CD4-positive, alpha-beta T cell treated with Interferon gamma for 1 hour (primary cell): ENCODE data around the gene CLCN7.

Source experiments
- DNase-seq: peaks from one replicate; pipeline ENCODE4 v3.0.0-alpha.2; 2020

CLCN7 gene, protein sequence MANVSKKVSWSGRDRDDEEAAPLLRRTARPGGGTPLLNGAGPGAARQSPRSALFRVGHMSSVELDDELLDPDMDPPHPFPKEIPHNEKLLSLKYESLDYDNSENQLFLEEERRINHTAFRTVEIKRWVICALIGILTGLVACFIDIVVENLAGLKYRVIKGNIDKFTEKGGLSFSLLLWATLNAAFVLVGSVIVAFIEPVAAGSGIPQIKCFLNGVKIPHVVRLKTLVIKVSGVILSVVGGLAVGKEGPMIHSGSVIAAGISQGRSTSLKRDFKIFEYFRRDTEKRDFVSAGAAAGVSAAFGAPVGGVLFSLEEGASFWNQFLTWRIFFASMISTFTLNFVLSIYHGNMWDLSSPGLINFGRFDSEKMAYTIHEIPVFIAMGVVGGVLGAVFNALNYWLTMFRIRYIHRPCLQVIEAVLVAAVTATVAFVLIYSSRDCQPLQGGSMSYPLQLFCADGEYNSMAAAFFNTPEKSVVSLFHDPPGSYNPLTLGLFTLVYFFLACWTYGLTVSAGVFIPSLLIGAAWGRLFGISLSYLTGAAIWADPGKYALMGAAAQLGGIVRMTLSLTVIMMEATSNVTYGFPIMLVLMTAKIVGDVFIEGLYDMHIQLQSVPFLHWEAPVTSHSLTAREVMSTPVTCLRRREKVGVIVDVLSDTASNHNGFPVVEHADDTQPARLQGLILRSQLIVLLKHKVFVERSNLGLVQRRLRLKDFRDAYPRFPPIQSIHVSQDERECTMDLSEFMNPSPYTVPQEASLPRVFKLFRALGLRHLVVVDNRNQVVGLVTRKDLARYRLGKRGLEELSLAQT

DNA sequence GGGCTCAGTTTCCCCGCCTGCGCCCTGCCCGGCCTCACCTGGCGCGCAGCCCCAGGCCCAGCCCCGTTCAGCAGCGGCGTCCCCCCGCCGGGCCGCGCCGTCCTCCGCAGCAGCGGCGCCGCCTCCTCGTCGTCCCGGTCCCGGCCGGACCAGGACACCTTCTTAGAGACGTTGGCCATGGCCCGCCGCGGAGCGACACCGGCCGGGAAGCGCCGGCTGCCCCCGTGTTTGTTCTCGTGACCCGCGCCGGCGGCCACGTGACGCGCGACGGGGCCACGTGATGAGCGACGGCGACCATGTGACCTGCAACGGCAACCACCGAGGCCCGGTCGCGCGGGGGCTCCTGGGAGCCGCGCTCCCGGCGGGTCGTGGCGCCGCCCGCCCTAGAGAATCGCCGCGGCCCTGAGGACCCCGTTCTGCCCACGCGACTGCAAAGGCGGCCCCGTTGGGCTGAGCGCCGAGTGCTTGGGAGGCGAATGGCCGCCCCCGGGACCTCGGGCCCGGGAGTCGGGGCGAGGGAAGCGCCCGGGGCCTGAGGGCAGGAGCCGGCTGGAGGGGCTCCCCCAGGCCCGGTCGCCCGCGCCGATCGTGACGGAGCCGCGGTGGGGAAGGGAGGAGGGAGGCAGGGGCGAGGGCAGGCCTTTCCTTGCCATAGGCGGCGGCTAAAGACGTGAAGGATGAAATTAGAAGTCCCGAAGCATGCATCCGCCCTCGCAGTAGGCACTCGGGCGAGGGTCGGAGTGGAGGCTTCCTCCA, at the start of gene CLCN7:
Gene CLCN7, minus strand, starts transcription at position 233 of the 756 bp plus-strand sequence. Its CDS starts 54 bp downstream, at position 179.
- DNase-seq, result peak; percentile 83

DNA sequence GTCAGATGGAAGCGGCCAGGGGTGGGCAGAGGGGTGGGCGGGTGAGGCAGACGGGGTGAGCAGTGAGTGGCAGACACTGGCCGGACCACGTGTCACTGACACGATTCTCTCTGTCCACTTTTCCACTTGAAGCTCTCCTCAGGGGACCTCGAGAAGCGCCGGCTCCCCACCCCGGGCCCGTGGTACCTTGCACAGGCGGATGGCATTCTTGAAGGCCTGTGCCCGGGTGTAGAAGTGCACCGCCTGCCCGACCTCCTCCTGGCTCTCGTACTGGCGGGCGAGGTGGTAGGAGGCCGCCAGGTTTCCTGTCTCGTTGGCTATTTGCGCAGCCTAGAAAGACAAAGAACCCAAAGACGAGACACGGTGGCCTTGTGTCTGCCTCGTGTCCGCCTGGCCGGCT, 49.5 kb upstream of the CLCN7 start:
- DNase-seq, result no peak

DNA sequence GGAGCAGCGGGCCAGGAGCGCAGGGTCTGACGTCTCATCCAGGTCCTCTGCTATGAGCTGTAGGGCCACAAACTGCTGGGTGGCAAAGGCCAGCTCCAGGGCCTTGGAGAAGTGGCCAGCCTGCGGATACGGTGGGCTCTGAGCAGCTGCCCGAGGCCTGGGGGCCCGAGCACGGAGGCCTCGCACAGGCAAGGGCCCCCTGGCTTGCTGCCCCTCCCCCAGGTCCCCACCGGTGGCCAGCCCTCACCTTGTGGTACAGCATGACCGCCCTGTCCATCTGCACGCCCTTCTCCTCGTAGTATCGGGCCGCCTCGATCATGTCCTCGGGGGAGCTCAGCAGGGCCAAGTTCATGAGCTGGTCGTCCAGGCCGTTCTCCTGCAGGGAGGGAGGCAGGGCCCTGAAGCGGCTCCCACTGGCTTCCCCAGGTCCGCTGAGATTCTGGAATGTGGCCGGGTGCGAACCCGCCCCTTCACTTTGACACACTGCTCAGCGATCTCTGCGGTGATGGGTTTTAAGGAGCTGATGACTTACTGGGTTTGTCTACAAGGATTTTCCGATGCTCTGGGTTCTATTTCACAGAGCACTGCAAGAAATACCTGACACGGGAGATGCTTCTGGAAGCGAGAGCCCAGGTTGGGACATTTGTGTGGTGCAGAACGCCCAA, 48.9 kb upstream of the CLCN7 start:
- DNase-seq, result no peak

DNA sequence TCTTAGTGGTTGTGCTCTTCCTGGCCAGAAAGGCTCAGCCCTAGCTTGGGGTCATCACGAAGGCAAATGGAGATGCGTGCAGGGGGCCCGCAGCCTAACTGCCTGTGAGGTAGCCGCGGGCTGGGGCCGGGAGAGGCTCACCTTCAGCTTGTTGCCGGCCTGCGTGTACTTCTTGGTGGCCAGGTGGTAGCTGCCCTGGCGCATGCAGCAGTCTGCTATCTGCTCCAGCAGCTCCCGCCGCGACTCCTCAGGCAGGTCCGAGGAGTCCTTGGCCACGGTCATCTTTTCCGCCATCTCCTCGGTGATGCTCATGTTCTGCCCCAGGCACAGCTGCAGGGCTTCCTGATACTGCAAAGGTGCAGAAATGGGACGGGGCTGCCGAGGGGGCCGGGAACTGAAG, 45.6 kb upstream of the CLCN7 start:
- DNase-seq, result no peak

DNA sequence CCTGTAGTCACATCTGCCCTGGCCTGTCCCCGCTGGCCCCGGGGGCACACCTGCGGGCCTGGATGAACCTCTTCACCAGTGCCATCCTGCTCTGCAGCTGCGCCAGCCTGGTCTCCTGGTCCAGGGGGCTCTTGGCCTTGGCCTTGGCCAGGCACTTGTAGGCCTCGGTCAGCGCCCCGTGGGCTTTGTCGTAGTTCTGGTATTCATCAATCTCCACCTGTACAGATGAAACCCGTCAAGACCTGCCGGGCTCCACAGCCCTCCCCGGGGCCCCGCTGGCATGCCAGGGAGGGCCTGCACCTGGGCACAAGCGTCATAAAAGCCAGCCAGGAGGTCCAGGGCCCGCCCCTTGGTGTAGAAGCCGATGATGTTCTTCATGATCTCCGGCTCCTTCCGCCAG, 45.0 kb upstream of the CLCN7 start:
- no peak for DNase-seq

DNA sequence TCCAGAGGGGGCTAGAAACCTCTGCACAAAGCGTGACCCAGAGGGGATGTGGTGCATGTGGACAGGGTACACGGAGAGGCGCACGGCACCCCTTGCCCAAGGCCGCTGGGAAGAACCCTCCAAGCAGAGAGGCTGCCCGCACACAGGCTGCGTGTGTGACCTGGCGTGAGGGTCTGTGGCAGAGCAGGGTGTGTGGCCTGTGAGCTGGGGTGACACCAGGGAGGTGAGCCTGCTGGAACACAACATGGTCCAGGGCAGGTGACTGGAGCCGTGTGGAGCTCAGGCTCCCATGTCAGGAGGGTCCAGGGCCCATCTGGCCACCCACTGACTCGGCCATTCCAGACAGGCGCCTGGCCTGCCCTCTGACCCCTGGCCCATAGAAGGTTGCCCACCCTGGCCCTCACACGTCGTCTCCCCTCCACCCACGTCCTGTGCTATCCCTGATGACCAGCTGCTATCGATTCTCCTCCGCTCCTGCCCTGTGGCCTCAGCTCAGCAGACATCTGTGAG, 43.9 kb upstream of the CLCN7 start:
- DNase-seq, result no peak

DNA sequence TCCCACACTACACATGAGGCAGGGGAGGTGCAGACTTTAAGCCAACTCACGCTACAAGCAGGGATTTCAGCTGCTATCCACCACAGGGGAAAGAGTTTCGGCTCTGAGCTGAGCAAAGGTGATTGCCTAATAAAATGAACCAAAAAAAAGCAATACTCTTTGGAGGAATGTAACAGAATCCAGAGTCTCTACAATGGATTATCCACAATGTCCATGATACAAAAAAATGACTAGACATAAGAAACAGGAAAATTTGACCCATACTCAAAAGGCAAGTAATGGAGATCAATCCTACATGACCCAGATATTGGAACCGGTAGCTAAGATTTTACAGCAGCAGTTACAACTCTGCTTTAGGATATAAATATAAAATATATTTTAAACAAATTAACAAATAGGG, 39.7 kb upstream of the CLCN7 start:
- no peak for DNase-seq

DNA sequence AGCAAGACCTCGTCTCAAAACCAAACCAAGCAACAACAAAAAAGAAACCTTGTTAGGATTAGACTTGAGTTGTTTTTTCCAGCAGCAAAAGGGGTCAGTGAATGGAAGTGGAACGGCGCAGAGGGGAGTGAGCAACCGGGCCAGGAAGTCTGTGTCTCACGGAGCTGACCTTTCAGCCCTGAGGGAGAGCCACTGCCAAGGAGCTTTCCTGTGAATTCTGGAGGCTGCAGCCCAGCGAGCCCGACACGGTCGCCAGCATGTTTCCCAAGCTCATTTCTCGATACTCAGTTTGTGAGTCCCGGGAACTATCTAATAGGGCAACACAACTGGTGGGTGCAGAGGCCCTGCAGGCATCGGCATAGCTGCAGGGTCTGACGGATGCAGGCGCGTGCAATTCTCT, 37.9 kb upstream of the CLCN7 start:
- DNase-seq, result no peak

DNA sequence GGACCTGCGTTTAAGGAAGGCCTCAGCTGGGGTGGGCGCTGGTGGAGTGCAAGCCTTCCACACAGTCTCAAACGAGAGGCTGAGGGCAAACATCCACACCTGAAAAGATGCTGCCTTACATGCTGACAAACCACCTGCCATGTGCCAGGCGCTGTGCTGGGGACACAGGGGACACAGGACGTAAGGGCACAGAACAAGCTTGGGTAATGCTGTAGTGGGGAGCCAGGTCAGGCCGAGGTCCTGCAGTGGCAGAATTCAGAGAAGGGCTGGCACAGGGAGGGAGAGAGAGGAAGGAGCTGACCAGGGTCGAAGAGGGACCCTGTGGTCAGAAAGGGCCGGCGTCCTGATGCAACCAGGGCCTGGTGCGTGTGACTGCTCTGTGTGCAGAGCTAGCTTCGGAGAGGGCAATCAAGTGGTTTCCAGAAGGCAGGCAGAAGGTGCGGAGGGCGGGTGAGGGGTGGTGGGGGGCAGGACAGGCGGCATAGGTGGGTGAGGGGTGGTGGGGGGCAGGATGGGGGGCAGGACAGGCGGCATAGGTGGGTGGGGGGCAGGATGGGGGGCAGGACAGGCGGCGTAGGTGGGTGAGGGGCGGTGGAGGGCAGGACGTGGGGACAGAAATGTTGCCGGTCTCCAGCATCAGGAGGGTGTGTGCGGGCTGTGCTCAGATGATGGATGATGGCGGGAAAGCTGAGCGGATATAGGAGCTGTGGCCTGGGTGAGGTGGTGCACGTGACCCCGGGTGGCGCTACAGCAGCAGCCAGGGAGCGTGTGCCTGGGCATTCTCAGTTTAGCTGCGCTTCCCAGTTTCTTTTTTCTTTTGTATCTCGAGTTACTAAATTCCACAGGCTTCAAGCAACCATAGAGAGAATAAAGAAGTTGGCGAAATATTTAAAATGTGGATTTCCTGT, 37.1 kb upstream of the CLCN7 start:
- DNase-seq, result no peak

DNA sequence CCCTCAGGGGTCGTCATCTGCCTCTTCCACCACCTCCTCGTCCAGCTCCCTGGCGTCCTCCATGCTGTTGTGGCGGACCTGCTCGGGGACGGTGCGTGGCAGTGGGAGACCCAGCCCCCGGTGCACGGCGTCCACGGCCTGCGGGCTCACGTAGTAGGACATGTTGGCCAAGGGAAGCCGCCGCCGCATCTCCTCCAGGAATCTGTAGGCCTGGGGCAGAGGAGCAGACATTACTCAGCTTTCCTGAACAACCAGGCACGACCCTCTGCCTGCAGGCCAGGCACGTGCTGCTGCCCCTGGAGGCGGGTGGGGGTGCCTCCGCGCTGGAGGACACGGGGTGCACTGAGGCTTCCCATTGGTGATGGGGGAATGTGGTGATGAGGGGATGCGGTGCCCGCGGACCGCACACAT, 36.1 kb upstream of the CLCN7 start:
- no peak for DNase-seq

DNA sequence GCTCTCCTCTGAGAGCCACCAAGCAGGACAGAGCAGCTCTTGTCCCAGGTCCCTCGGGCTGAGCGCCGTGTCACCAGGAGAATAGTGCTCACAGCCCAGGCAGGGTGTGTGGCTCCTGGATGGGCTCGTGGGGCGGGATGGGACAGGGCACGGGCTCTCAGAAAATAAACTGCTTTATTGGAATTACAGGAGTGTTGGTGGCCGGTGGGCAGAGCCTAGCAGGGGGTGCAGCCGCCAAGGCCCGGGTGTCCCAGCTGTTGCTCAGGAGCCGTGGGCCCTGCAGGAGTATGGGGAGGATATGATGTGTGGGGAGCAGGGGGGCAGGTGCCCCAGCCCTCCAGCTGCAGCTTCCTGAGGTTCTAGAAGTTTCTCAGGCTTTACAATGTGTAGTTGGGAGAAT, 35.4 kb upstream of the CLCN7 start:
- DNase-seq, result no peak

DNA sequence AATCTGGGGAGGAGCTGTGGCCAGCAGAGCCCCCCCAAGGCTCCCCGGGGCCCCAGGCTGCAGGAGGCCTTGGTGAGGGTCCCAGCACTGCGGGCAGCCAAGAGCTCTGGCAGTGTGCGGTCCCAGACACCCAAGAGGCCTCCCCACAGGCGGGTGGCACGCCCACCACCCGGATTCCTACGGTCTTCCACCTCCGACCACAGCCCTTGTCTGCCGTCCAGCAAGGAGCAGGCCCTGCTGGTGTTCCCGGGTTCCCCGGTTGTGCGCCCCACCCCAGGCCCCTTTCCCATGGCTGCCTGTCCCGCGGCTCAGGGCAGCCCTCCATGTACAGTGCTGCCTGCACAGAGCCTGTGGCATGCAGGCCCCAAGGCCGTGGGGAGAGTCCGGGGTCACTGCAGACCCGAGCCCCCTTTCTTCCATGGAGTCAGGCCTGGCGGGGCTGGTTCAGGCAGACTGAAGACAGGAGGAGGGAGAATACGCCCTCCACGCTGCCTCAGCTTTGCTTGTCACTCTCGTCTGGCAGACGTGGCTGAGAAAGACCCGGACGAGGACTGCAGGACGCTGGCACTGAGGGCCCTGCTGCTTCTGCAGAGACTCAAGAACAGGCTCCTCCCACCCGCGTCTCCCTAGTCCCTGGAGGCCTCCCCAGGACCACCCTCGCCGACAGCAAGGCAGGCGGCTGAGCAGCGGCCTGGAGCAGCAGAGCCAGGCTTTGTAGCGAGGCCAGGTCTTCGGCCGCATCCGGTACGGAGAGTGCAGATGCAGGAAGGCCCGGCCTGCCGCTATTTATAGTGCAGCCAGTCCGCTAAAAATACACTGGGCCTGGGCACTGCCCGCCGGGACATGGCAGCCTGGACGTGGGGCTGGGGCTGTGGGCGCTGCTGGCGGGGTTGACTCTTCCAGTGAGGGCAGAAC, 34.7 kb upstream of the CLCN7 start:
- no peak for DNase-seq

DNA sequence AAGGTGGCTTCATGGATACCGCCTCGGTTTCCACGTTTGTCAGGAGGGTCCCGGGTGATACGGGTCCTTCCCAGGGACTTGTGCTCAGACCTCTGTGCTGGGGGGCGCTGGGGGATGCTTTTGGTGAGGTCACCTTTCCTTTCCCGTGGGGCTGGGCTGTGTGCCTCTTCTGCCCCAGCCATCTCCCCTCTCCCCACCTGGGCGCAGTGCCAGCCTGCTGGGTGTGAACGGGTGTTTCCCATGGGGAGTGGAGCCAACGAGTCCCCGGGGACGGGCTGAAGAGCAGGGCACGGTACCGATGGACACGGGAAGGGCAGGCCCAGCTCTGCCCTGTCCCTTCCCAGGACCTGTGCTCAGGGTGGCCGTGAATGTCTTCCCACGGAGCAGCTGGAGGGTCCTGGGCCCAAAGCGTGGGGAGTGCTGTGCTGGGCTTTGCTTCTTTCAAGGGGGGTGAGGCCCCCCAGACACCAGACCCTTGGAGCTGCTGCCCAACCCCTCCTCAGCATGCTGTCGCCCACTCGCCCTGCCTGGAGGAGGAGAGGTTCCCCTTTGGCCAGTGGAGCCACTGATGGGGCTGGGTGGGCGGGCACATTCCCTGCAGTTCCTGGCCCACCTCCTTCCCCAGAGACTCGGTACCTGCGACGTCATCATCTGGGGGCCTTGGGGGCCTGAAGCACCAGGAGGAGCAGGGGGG, 33.8 kb upstream of the CLCN7 start:
- DNase-seq, result no peak

DNA sequence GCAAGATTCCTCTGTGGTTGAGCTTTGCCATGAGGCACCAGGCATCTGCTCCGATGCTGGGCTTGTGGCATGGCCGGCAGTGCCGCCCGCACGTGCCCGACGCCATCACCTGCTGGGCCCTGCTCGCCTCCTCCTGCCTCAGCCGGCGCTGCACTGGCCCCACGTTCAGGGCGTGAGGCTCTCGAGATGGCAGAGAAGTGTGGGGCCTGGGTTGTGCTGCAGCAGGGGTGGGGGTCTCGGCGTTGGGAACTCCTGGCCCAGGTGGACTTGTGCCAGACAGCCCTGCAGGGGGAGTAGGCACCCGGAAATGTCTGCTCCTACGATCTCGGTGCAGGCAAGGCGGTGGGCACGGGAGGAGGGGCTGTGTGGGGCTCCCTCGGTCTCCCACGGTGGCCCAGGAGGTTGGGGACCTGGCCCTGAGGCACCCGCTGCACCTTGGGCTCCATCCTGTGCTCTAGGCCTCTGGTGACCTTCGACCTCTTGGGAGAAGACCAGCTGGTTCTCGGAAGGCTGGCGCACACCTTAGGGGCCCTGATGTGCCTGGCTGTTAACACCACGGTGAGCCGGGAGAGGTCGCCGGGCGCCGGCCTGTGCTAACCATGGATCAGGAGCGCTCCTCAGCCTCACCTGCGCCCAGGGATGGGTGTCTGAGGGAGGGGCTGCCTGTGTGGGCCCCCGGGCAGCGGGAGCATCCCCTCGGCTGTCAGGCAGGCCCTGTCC, 31.8 kb upstream of the CLCN7 start:
- DNase-seq, result no peak

DNA sequence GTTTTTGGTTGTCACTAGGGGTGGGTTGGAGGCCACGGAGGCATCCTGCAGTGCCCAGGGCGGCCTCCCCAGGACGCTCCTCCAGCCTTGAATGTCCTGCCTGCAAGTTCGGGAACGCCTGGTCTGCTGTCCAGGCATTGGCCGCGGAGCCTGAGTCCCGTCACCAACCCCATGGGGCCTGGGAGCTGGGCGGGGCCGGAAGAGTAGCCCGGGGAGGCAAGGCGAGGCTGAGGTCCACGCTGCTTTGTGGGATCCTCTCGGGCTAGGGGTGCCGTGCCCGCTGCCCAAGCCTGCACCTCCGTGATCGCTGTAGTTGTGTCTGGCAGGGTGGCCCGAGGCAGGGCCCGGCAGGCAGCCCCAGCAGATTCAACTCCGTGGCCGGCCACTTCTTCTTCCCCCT, 31.1 kb upstream of the CLCN7 start:
- no peak for DNase-seq

DNA sequence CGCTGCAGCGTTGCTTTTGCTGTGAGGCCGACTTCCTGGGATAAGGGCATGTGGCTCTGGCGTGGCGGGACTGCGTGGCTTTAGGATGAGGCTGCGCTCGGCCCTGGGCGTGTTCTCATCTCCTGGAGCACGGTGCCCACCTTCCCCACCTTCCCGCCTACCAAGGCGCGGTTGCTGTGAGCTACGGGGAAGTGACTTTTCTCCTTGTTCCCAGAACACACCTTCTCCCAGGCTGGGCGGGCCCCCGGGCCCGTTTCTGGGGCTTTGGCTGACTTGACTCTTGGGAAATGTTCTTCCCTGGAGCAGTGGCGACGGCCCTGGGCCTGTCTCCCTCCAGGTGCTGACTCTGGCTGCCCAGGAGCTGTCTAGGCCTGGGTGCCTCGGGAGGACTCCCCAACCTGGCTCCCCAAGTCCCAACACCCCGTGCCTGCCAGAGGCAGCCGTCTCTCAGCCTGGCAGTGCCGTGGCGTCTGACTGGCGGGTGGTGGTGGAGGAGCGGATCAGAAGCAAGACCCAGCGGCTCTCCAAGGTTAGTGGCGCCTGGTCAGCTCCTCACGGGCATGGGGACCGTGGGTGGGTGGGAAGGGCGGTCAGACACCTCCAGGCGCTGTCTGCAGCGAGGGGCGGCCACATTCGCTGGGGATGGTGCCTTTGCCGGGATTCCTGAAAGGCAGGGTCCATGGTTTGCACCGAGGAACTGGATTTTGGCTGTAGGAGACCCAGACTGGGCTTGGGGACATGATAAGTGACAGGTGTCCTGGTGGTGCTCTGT, 30.4 kb upstream of the CLCN7 start:
- DNase-seq, result no peak

DNA sequence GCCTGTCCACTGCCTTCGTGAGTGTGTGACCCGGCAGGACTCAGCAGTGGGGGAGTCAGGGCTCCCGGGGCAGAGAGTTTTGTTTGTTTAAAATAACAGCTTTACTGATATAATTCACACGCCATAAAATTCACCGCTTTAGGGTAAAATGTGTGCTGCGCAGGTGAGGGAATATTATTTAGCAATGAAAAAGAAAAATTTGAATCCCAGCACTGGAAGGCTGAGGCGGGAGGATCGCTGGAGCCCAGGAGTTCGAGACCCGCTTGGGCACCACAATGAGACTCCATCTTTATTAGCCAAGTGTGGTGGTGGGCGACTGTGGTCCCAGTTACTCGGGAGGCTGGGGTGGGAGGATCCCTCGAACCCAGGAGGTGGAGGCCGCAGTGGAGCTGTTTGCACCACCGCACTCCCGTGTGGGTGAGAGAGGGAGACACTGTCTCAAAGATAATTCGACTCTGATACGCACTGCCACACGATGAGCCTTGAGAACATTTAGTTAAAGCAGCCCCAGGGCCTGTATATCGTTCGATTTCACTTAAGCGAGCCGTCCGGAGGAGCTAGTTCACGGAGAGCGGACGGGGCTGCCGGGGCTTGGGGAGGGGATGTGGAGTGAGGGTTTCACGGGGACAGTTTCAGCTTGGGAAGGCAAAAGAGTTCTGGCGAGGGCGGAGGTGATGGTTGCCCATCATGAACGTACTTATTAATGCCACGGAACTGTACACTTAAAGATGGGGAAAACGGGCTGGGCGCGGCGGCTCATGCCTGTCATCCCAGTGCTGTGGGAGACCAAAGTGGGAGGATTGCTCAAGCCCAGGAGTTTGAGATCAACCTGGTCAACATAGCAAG, 28.5 kb upstream of the CLCN7 start:
- DNase-seq, result no peak
